ENCODE results near the gene HOXC6. TPM values are rescaled to one million over a fixed set of nuclear protein-coding genes. Genes with fewer than 3 reads are reported as not detected.
A peak's percentile ranks its signal among the peaks of the same experiment; 100 is the strongest.

HOXC6 gene
- total RNA-seq, 2 experiments from 2014 or later, result not detected

- DNase-seq (no peak), ATAC-seq (no peak)
- Mint-ChIP-seq H3K27ac (no peak overlapping the region), H3K27me3 (peaks cover 68% of the 10 kb centered on the region), H3K36me3 (ENCODE audit: low read depth) (no peaks in the 10 kb centered on the region), H3K4me3 (no peak overlapping the region), H3K9me3 (no peaks in the 10 kb centered on the region), H3K4me1 (ENCODE audit: low read depth) (peaks cover 18% of the 10 kb centered on the region)
- POLR2A ChIA-PET, result no interaction called here
- TF ChIP-seq, protein P1, sequence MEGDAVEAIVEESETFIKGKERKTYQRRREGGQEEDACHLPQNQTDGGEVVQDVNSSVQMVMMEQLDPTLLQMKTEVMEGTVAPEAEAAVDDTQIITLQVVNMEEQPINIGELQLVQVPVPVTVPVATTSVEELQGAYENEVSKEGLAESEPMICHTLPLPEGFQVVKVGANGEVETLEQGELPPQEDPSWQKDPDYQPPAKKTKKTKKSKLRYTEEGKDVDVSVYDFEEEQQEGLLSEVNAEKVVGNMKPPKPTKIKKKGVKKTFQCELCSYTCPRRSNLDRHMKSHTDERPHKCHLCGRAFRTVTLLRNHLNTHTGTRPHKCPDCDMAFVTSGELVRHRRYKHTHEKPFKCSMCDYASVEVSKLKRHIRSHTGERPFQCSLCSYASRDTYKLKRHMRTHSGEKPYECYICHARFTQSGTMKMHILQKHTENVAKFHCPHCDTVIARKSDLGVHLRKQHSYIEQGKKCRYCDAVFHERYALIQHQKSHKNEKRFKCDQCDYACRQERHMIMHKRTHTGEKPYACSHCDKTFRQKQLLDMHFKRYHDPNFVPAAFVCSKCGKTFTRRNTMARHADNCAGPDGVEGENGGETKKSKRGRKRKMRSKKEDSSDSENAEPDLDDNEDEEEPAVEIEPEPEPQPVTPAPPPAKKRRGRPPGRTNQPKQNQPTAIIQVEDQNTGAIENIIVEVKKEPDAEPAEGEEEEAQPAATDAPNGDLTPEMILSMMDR (IDR thresholded peaks at IDR 0.05), result no peak
- intact Hi-C loops (cut with micrococcal nuclease), result loop anchor here (2.0 kb wide), 1 partner anchor 159 kb away; no protein-coding TSS in a partner anchor
- CTCF ChIA-PET, result interaction anchor here (0.6 to 5.6 kb wide), 45 partner anchors 8 to 1112 kb away, joined by 3 to 140 read pairs (median 5); partner anchors contain the start of genes HOXC10, HOXC4, HOXC8 and HOXC9
Measured at GRCh38 chr12:54032086-54032619, 3.9 kb downstream of the HOXC6 start.

- Mint-ChIP-seq H3K36me3 (ENCODE audit: low read depth) (no peaks in the 10 kb centered on the region), H3K4me1 (ENCODE audit: low read depth) (peaks cover 18% of the 10 kb centered on the region), H3K9me3 (no peaks in the 10 kb centered on the region), H3K27ac (no peak within 1 kb of the TSS), H3K4me3 (peak within 1 kb of the TSS; percentile 32), H3K27me3 (peaks cover 66% of the 10 kb centered on the region)
- ATAC-seq, result peak; percentile 57
- peak; percentile 78 for DNase-seq
- ChIA-PET CTCF (interaction anchor here (0.6 to 5.6 kb wide), 52 partner anchors 8 to 1113 kb away, joined by 3 to 140 read pairs (median 5); partner anchors contain the start of genes HOXC10, HOXC4, HOXC8 and HOXC9), POLR2A (interaction anchor here (0.7 to 1.0 kb wide), 2 partner anchors 21 to 152 kb away, joined by 3 to 4 read pairs; partner anchors contain the start of gene HOXC4)
- intact Hi-C loops (cut with micrococcal nuclease), result loop anchor here (2.0 kb wide), 1 partner anchor 158 kb away; no protein-coding TSS in a partner anchor
- TF ChIP-seq, protein P1 (IDR thresholded peaks at IDR 0.05), result peak; percentile 97
Measured at GRCh38 chr12:54032627-54033100, 4.4 kb downstream of the HOXC6 start, which contains the start of gene HOXC5. TSS of gene HOXC5 (plus strand) at chr12:54033050. CDS start at chr12:54033123, 73 bp downstream.

- Mint-ChIP-seq H3K4me3 (peak overlapping the region; percentile 32), H3K36me3 (ENCODE audit: low read depth) (no peaks in the 10 kb centered on the region), H3K4me1 (ENCODE audit: low read depth) (peaks cover 18% of the 10 kb centered on the region), H3K9me3 (no peaks in the 10 kb centered on the region), H3K27ac (no peak overlapping the region), H3K27me3 (peaks cover 65% of the 10 kb centered on the region)
- intact Hi-C loops (cut with micrococcal nuclease), result loop anchor here (2.0 kb wide), 1 partner anchor 157 kb away; no protein-coding TSS in a partner anchor
- TF ChIP-seq, protein P1 (IDR thresholded peaks at IDR 0.05), result no peak
- POLR2A ChIA-PET, result interaction anchor here (0.7 to 1.0 kb wide), 2 partner anchors 20 to 151 kb away, joined by 3 to 4 read pairs; partner anchors contain the start of gene HOXC4
- DNase-seq (no peak), ATAC-seq (peak; percentile 26)
- CTCF ChIA-PET, result interaction anchor here (0.7 to 5.6 kb wide), 37 partner anchors 7 to 276 kb away, joined by 3 to 140 read pairs (median 5); partner anchors contain the start of genes HOXC10, HOXC4, HOXC9 and SMUG1
Measured at GRCh38 chr12:54033106-54033979, 5.1 kb downstream of the HOXC6 start.

- Mint-ChIP-seq H3K9me3 (no peaks in the 10 kb centered on the region), H3K4me1 (ENCODE audit: low read depth) (peaks cover 18% of the 10 kb centered on the region), H3K36me3 (ENCODE audit: low read depth) (no peaks in the 10 kb centered on the region), H3K27ac (no peak overlapping the region), H3K27me3 (peaks cover 68% of the 10 kb centered on the region), H3K4me3 (peak overlapping the region; percentile 33)
- ATAC-seq, result peak; percentile 37
- no peak for DNase-seq
- intact Hi-C loops (cut with micrococcal nuclease), result loop anchor here (2.0 kb wide), 1 partner anchor 157 kb away; no protein-coding TSS in a partner anchor
- ChIA-PET POLR2A (no interaction called here), CTCF (interaction anchor here (1.3 to 5.6 kb wide), 4 partner anchors 19 to 173 kb away, joined by 4 to 67 read pairs (median 44); partner anchors contain the start of genes HOXC10 and HOXC4)
- TF ChIP-seq, protein P1 (IDR thresholded peaks at IDR 0.05), result no peak
Measured at GRCh38 chr12:54033980-54034784, 5.9 kb downstream of the HOXC6 start.
